Measurements from ENCODE around the gene PTPRM. TPM values are rescaled to one million over a fixed set of nuclear protein-coding genes. Genes with fewer than 3 reads are reported as not detected.

Gene PTPRM
- total RNA-seq, 4 donors from 2014 or later = 206 to 337 (median 255) TPM

GRCh38 chr18:8037296-8037695, 470.2 kb downstream of the PTPRM start:
- TF ChIP-seq CTCF (IDR thresholded peaks at IDR 0.05; ENCODE audit: low read depth) = no peak

- no peak for TF ChIP-seq CTCF (IDR thresholded peaks at IDR 0.05; ENCODE audit: low read depth)
Observed at GRCh38 chr18:8040021-8040420, 472.9 kb downstream of the PTPRM start.

GRCh38 chr18:8041526-8042111, 474.5 kb downstream of the PTPRM start:
- TF ChIP-seq CTCF (IDR thresholded peaks at IDR 0.05; ENCODE audit: low read depth) = no peak

- TF ChIP-seq CTCF (IDR thresholded peaks at IDR 0.05; ENCODE audit: low read depth) = no peak
Observed at GRCh38 chr18:8044004-8044403, 476.9 kb downstream of the PTPRM start.

- TF ChIP-seq CTCF (IDR thresholded peaks at IDR 0.05; ENCODE audit: low read depth) = no peak
Observed at GRCh38 chr18:8045160-8045883, 478.2 kb downstream of the PTPRM start.

GRCh38 chr18:8045884-8046281, 478.8 kb downstream of the PTPRM start:
- TF ChIP-seq CTCF (IDR thresholded peaks at IDR 0.05; ENCODE audit: low read depth) = no peak

GRCh38 chr18:8046441-8046840, 479.3 kb downstream of the PTPRM start:
- no peak for TF ChIP-seq CTCF (IDR thresholded peaks at IDR 0.05; ENCODE audit: low read depth)

Data from subcutaneous adipose tissue (tissue), 4 donors.